CD4-positive, alpha-beta memory T cell (primary cell): Measurements from ENCODE around the gene KLHL20. TPM values are rescaled to one million over a fixed set of nuclear protein-coding genes. Genes with fewer than 3 reads are reported as not detected.
A peak's percentile ranks its signal among the peaks of the same experiment; 100 is the strongest.
"Not testable (repeated sequence)": the region's sequence is repeated elsewhere in the genome, so short reads cannot be mapped to it uniquely, and the experiment has no call there.

ENCODE experiments used
- CTCF ChIA-PET: fragments of 350-600 bp; sonication (Branson Sonifier 250); formaldehyde crosslinking; loops from one replicate; lab custom pipeline; 2021; ENCODE audit warnings: inconsistent platforms; ENCODE audit not compliant: partially characterized antibody; lab: Charles Lee
- POLR2A ChIA-PET: fragments of 350-600 bp; sonication (Branson Sonifier 250); formaldehyde crosslinking; loops from one replicate; lab custom pipeline; 2021; ENCODE audit not compliant: partially characterized antibody; lab: Charles Lee
- DNase-seq, 5 donors: peaks; one replicate each; pipeline versions ENCODE4 v3.0.0 to v3.0.0-alpha.2; 2020 to 2022; ENCODE audit warnings: mixed read lengths in 1 of 5
- H3K27ac ChIP-seq: one replicate; pipeline ENCODE4 v1.7.0; 2013; ENCODE audit warnings: low read depth, low read length
- H3K27me3 ChIP-seq: 2 replicates; pipeline ENCODE4 v1.7.0; 2013; ENCODE audit warnings: mild to moderate bottlenecking, low read length, moderate library complexity; ENCODE audit not compliant: insufficient read depth
- H3K36me3 ChIP-seq: 2 replicates; pipeline ENCODE4 v1.7.0; 2013; ENCODE audit warnings: mild to moderate bottlenecking, low read length, moderate library complexity; ENCODE audit not compliant: insufficient read depth
- H3K4me1 ChIP-seq: 2 replicates; pipeline ENCODE4 v1.7.0; 2013; ENCODE audit warnings: mild to moderate bottlenecking, low read length, moderate library complexity; ENCODE audit not compliant: insufficient read depth
- H3K4me3 ChIP-seq, 2 donors: one replicate each; pipeline ENCODE4 v1.7.0; 2013; ENCODE audit warnings: low read length in 2 of 2, mild to moderate bottlenecking in 1 of 2
- H3K9me3 ChIP-seq, 2 donors: one replicate each; pipeline ENCODE4 v1.7.0; 2013; ENCODE audit warnings: low read length in 2 of 2, control low read depth in 1 of 2; ENCODE audit not compliant: control insufficient read depth in 1 of 2
- H3K27ac Mint-ChIP-seq, 7 donors: one replicate each; pipeline ENCODE4 v1.8.0; 2020 to 2021; ENCODE audit warnings: mixed read lengths in 7 of 7, mild to moderate bottlenecking in 6 of 7, inconsistent platforms in 3 of 7, moderate library complexity in 3 of 7
- H3K27me3 Mint-ChIP-seq, 2 donors: one replicate each; pipeline ENCODE4 v1.8.0; 2020 to 2021; ENCODE audit warnings: mixed read lengths in 2 of 2
- H3K36me3 Mint-ChIP-seq, 2 donors: one replicate each; pipeline ENCODE4 v1.8.0; 2020 to 2021; ENCODE audit warnings: mixed read lengths in 2 of 2, inconsistent platforms in 1 of 2, mild to moderate bottlenecking in 1 of 2
- H3K4me1 Mint-ChIP-seq, 4 donors: one replicate each; pipeline ENCODE4 v1.8.0; 2020 to 2021; ENCODE audit warnings: mixed read lengths in 4 of 4, mild to moderate bottlenecking in 1 of 4
- H3K4me3 Mint-ChIP-seq, 8 donors: one replicate each; pipeline ENCODE4 v1.8.0; 2020 to 2021; ENCODE audit warnings: mixed read lengths in 8 of 8, mild to moderate bottlenecking in 7 of 8, moderate library complexity in 6 of 8, inconsistent platforms in 3 of 8
- H3K9me3 Mint-ChIP-seq, 8 donors: one replicate each; pipeline ENCODE4 v1.8.0; 2020 to 2021; ENCODE audit warnings: mixed read lengths in 8 of 8, mild to moderate bottlenecking in 5 of 8, inconsistent platforms in 3 of 8, moderate library complexity in 1 of 8
- intact Hi-C: fragments of 100-400 bp; cut with micrococcal nuclease; formaldehyde crosslinking; loops from one replicate; pipeline ENCODE4 v1.15.1; 2023
- polyA plus RNA-seq, 2 donors: library from polyadenylated mRNA; unstranded; fragments of 300-500 nt; fragmentation: Illumina TruSeq; gene quantifications; one replicate each; pipeline ENCODE4 v1.2.3, GENCODE V29; 2021
- total RNA-seq, 2 experiments: library from RNA; stranded (reverse); gene quantifications; one replicate each; pipeline ENCODE4 v1.2.3, GENCODE V29; 2021

The KLHL20 gene
- total and polyA plus RNA-seq, 4 experiments from 2014 or later, result 24.5 to 43.9 (median 33.9) TPM

GRCh38 chr1:173768206-173768605 lies 53.4 kb downstream of the KLHL20 start:
- intact Hi-C loops, result no loop called here
- Histone ChIP-seq H3K36me3 (no peaks in the 10 kb centered on the region), H3K27me3 (no peaks in the 10 kb centered on the region), H3K27ac (no peak overlapping the region), H3K4me1 (peaks cover 19% of the 10 kb centered on the region), H3K9me3 (no peaks in the 10 kb centered on the region), H3K4me3 (no peak overlapping the region)
- POLR2A ChIA-PET, result no interaction called here
- CTCF ChIA-PET, result interaction anchor here (0.9 kb wide), 1 partner anchor 338 kb away, joined by 3 read pairs; no protein-coding TSS in a partner anchor
- DNase-seq, result no peak
- Mint-ChIP-seq H3K9me3 (peaks cover 0 to 9% (median 4%) of the 10 kb centered on the region in 8 donors), H3K4me3 (no peak overlapping the region), H3K27me3 (no peaks in the 10 kb centered on the region), H3K27ac (peak overlapping the region in 3 of 7 donors; percentile 17 to 31 (median 23)), H3K36me3 (peaks cover 32 to 51% of the 10 kb centered on the region in 2 donors), H3K4me1 (peaks cover 15 to 25% (median 22%) of the 10 kb centered on the region in 4 donors)

DNA sequence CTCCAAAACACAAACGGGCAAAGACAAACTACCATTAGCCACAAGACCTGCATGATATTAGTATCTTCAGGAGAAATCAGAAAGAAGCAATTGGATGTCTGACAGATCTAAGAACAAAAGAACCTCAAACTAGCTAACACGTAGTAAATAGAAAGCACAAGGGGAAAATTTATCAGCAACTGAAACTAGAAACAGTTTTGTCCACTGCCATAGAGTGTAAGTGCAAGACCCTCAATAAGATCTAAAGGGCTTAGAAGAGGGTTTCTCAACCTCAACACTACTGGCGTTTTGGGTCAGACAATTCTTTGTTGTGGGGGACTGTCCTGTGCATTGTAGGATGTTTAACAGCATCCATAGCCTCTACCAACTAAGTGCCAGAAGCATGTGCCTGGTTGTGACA lies 54.0 kb downstream of the KLHL20 start:
- no peak overlapping the region for H3K27ac ChIP-seq
- intact Hi-C loops, result no loop called here
- POLR2A ChIA-PET, result no interaction called here
- H3K36me3 Mint-ChIP-seq, result peaks cover 26 to 45% of the 10 kb centered on the region in 2 donors
- H3K9me3 Mint-ChIP-seq, result peaks cover 0 to 4% (median 1%) of the 10 kb centered on the region in 8 donors
- H3K27ac Mint-ChIP-seq, result peak overlapping the region; percentile 23 to 90 (median 69)
- H3K27me3 ChIP-seq, result no peaks in the 10 kb centered on the region
- no peaks in the 10 kb centered on the region for H3K27me3 Mint-ChIP-seq
- no peaks in the 10 kb centered on the region for H3K9me3 ChIP-seq
- no peak overlapping the region for H3K4me3 ChIP-seq
- CTCF ChIA-PET, result interaction anchor here (0.9 kb wide), 1 partner anchor 339 kb away, joined by 3 read pairs; no protein-coding TSS in a partner anchor
- H3K4me1 ChIP-seq, result peaks cover 19% of the 10 kb centered on the region
- H3K36me3 ChIP-seq, result no peaks in the 10 kb centered on the region
- DNase-seq, result no peak
- H3K4me3 Mint-ChIP-seq, result no peak overlapping the region
- peaks cover 15 to 25% (median 22%) of the 10 kb centered on the region in 4 donors for H3K4me1 Mint-ChIP-seq

- CTCF ChIA-PET, result interaction anchor here (2.6 kb wide), 1 partner anchor 340 kb away, joined by 11 read pairs; no protein-coding TSS in a partner anchor
- H3K9me3 Mint-ChIP-seq, POLR2A ChIA-PET, DNase-seq, intact Hi-C loops, H3K9me3 ChIP-seq, H3K27me3 ChIP-seq, H3K27ac ChIP-seq, H3K4me3 ChIP-seq, H3K27me3 Mint-ChIP-seq: not testable (repeated sequence)
- peaks cover 24 to 49% of the 10 kb centered on the region in 2 donors for H3K36me3 Mint-ChIP-seq
- Histone ChIP-seq H3K4me1 (peaks cover 19% of the 10 kb centered on the region), H3K36me3 (peaks cover 12% of the 10 kb centered on the region)
- peak overlapping the region in 2 of 8 donors; percentile 20 to 50 for H3K4me3 Mint-ChIP-seq
- H3K27ac Mint-ChIP-seq, result peak overlapping the region; percentile 9 to 89 (median 79)
- H3K4me1 Mint-ChIP-seq, result peaks cover 15 to 25% (median 22%) of the 10 kb centered on the region in 4 donors
Observed at GRCh38 chr1:173770330-173770729, 55.5 kb downstream of the KLHL20 start.

- intact Hi-C loops, result no loop called here
- Mint-ChIP-seq H3K27me3 (no peaks in the 10 kb centered on the region), H3K4me1 (peaks cover 17 to 25% (median 22%) of the 10 kb centered on the region in 4 donors), H3K9me3 (no peaks in the 10 kb centered on the region), H3K27ac (peak overlapping the region in 2 of 7 donors; percentile 14 to 48), H3K4me3 (no peak overlapping the region), H3K36me3 (peaks cover 36 to 55% of the 10 kb centered on the region in 2 donors)
- no peak for DNase-seq
- Histone ChIP-seq H3K36me3 (peaks cover 20% of the 10 kb centered on the region), H3K9me3 (no peaks in the 10 kb centered on the region), H3K27ac (no peak overlapping the region), H3K4me3 (no peak overlapping the region), H3K4me1 (peaks cover 19% of the 10 kb centered on the region), H3K27me3 (no peaks in the 10 kb centered on the region)
- CTCF ChIA-PET, result interaction anchor here (1.0 to 2.6 kb wide), 2 partner anchors 54 to 341 kb away, joined by 3 to 11 read pairs; no protein-coding TSS in a partner anchor
- POLR2A ChIA-PET, result interaction anchor here (1.2 kb wide), 1 partner anchor 9 kb away, joined by 3 read pairs; no protein-coding TSS in a partner anchor
Observed at GRCh38 chr1:173771560-173771959, 56.8 kb downstream of the KLHL20 start.

DNA sequence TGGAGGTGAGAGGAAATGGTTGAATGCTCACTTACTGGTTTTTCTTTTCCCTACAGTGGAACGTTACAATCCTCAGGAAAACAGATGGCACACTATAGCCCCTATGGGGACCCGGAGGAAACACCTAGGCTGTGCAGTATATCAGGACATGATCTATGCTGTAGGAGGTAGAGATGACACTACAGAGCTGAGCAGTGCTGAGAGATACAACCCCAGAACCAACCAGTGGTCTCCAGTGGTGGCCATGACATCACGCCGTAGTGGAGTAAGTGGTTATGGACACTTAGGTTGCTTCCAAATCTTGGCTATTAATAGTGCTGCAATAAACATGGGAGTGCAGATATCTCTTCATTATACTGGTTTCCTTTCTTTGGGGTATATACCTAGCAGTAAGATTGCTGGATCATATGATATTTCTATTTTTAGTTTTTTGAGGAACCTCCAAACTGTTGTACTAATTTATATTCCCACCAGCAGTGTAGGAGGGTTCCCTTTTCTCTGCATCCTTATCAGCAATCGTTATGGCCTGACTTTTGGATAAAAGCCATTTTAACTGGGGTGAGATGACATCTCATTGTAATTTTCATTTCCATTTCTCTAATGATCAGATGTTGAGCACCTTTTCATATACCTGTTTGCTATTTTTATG lies 60.9 kb downstream of the KLHL20 start:
- ChIA-PET CTCF (no interaction called here), POLR2A (no interaction called here)
- H3K9me3 ChIP-seq, result no peaks in the 10 kb centered on the region
- no peak for DNase-seq
- no peaks in the 10 kb centered on the region for H3K4me1 ChIP-seq
- H3K27ac Mint-ChIP-seq, result peak overlapping the region in 3 of 7 donors; percentile 34 to 84 (median 58)
- H3K36me3 Mint-ChIP-seq, result peaks cover 60 to 77% of the 10 kb centered on the region in 2 donors
- no peak overlapping the region for H3K27ac ChIP-seq
- peaks cover 30% of the 10 kb centered on the region for H3K36me3 ChIP-seq
- no peaks in the 10 kb centered on the region for H3K9me3 Mint-ChIP-seq
- H3K27me3 Mint-ChIP-seq, result no peaks in the 10 kb centered on the region
- no peak overlapping the region for H3K4me3 Mint-ChIP-seq
- no peaks in the 10 kb centered on the region for H3K27me3 ChIP-seq
- intact Hi-C loops, result loop anchor here (5.0 kb wide), 1 partner anchor 343 kb away; no protein-coding TSS in a partner anchor
- H3K4me3 ChIP-seq, result no peak overlapping the region
- peaks cover 0 to 8% (median 4%) of the 10 kb centered on the region in 4 donors for H3K4me1 Mint-ChIP-seq

DNA sequence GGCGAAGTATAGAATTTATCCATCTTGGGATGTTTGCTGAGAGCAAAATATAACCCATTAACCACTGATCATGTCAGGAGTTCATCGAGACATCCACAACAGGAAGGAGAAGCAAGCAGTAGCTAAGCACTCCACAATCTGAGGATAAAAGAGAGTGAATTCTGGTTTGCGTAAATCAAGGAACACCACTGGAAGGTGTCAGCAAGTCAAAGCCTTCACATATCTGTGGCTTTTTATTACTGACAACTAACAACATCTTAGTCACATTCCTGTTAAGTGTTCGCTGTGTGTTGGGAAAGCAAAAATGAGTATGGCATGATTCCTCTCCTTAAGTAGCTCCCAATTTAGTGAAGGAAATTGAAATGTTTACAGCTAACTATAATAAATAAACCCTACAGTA lies 65.2 kb downstream of the KLHL20 start:
- DNase-seq, result no peak
- intact Hi-C loops, result loop anchor here (5.0 kb wide), 1 partner anchor 348 kb away; no protein-coding TSS in a partner anchor
- H3K4me1 ChIP-seq, result no peaks in the 10 kb centered on the region
- H3K36me3 Mint-ChIP-seq, result peaks cover 65 to 86% of the 10 kb centered on the region in 2 donors
- CTCF ChIA-PET, result interaction anchor here (1.4 kb wide), 1 partner anchor 350 kb away, joined by 8 read pairs; no protein-coding TSS in a partner anchor
- no peaks in the 10 kb centered on the region for H3K27me3 Mint-ChIP-seq
- H3K27ac ChIP-seq, result no peak overlapping the region
- no peaks in the 10 kb centered on the region for H3K27me3 ChIP-seq
- H3K9me3 Mint-ChIP-seq, result no peaks in the 10 kb centered on the region
- peak overlapping the region in 2 of 7 donors; percentile 42 to 74 for H3K27ac Mint-ChIP-seq
- H3K4me1 Mint-ChIP-seq, result peaks cover 0 to 6% (median 2%) of the 10 kb centered on the region in 4 donors
- H3K4me3 ChIP-seq, result no peak overlapping the region
- POLR2A ChIA-PET, result interaction anchor here (0.9 kb wide), 1 partner anchor 8 kb away, joined by 3 read pairs; no protein-coding TSS in a partner anchor
- no peaks in the 10 kb centered on the region for H3K9me3 ChIP-seq
- H3K36me3 ChIP-seq, result peaks cover 47% of the 10 kb centered on the region
- no peak overlapping the region for H3K4me3 Mint-ChIP-seq

DNA sequence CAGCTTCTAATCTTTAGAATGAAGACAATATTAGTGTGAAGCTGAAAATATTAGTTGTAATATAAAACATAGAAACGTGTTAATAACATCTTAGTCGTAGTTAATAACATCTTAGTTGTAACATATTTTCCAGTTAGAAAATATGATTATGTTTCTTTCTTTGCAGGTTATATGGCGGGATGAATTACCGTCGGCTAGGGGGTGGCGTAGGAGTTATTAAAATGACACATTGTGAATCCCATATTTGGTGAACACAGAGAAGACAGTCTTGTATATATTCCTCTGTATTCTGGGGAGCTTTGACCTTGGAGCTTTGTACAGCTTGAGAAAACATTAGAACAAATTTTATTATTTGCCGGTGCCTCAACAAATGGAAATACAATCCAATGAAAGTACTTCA lies 70.2 kb downstream of the KLHL20 start:
- Mint-ChIP-seq H3K36me3 (peaks cover 37 to 62% of the 10 kb centered on the region in 2 donors), H3K27me3 (no peaks in the 10 kb centered on the region), H3K4me1 (peaks cover 0 to 2% (median 0%) of the 10 kb centered on the region in 4 donors), H3K4me3 (no peak overlapping the region), H3K9me3 (no peaks in the 10 kb centered on the region), H3K27ac (no peak overlapping the region)
- Histone ChIP-seq H3K36me3 (peaks cover 36% of the 10 kb centered on the region), H3K4me1 (no peaks in the 10 kb centered on the region), H3K4me3 (no peak overlapping the region), H3K27ac (no peak overlapping the region), H3K9me3 (no peaks in the 10 kb centered on the region), H3K27me3 (no peaks in the 10 kb centered on the region)
- intact Hi-C loops, result no loop called here
- no peak for DNase-seq
- ChIA-PET POLR2A (no interaction called here), CTCF (interaction anchor here (0.7 kb wide), 1 partner anchor 356 kb away, joined by 3 read pairs; no protein-coding TSS in a partner anchor)
